Endothelial cell of umbilical vein (primary cell): ENCODE data around the gene CDH23. TPM values are rescaled to one million over a fixed set of nuclear protein-coding genes. Genes with fewer than 3 reads are reported as not detected.

ENCODE experiments used
- BruUV-seq: library from RNA; stranded (reverse); fragments of 400-500 nt; replicated peaks from 2 replicates; lab custom pipeline; 2021; lab: Mats Ljungman, UMichigan
- CTCF ChIA-PET: fragments of 300-600, 350-600 bp; sonication (Branson Sonifier 250); formaldehyde crosslinking; loops from one replicate; lab custom pipeline; 2021; ENCODE audit warnings: antibody characterized with exemption, inconsistent platforms; lab: Charles Lee
- POLR2A ChIA-PET: fragments of 300-600, 350-600 bp; sonication (Branson Sonifier 250); formaldehyde crosslinking; loops from one replicate; lab custom pipeline; 2021; ENCODE audit warnings: antibody characterized with exemption, inconsistent platforms; lab: Charles Lee
- DNase-seq: peaks from one replicate; pipeline ENCODE4 v3.0.0-alpha.2; 2011; ENCODE audit warnings: low read depth, low spot score
- FAIRE-seq: peaks from 2 replicates; lab custom pipeline; 2011; peaks lifted over from hg19 to GRCh38; lab: Jason Lieb, UNC
- H2AFZ ChIP-seq: 2 replicates; pipeline ENCODE4 v1.6.0; 2012; ENCODE audit warnings: low read depth, low read length, control low read depth, inconsistent platforms
- H3K27ac ChIP-seq: 2 replicates; pipeline ENCODE4 v1.5.1; 2011; ENCODE audit warnings: low read depth, mild to moderate bottlenecking, control low read depth, low read length, moderate library complexity; ENCODE audit not compliant: insufficient read depth
- H3K27me3 ChIP-seq, 2 experiments: 2 replicates each; pipeline versions ENCODE4 v1.6.0 to v1.6.1; 2011; ENCODE audit warnings: low read length in 2 of 2, mixed read lengths in 1 of 2; ENCODE audit not compliant: control insufficient read depth in 2 of 2, insufficient read depth in 2 of 2
- H3K36me3 ChIP-seq, 2 experiments: 2 replicates in 1 of 2; 3 replicates in 1 of 2; pipeline ENCODE4 v1.5.1; 2011; ENCODE audit warnings: low read length in 2 of 2, mild to moderate bottlenecking in 1 of 2, moderate library complexity in 1 of 2; ENCODE audit not compliant: control insufficient read depth in 2 of 2, insufficient read depth in 2 of 2; ENCODE audit errors: extremely low read depth in 1 of 2
- H3K4me1 ChIP-seq: 3 replicates; pipeline ENCODE4 v1.5.1; 2011; ENCODE audit warnings: mild to moderate bottlenecking, low read length; ENCODE audit not compliant: control insufficient read depth, insufficient read depth; ENCODE audit errors: extremely low read depth
- H3K4me2 ChIP-seq: 2 replicates; pipeline ENCODE4 v1.6.1; 2011; ENCODE audit warnings: low read length, control low read depth, mixed read lengths; ENCODE audit not compliant: insufficient read depth
- H3K4me3 ChIP-seq, 3 experiments: fragments of 200-600 bp in 1 of 3; sonication (generic), shearing (Covaris generic) in 1 of 3; replicated peaks in 1 of 3; 2 replicates each; pipeline ENCODE4 v1.5.1; 2011 to 2016; ENCODE audit warnings: control low read depth in 3 of 3, low read length in 3 of 3, mild to moderate bottlenecking in 2 of 3, inconsistent platforms in 1 of 3, low read depth in 1 of 3, moderate library complexity in 1 of 3; ENCODE audit not compliant: insufficient read depth in 1 of 3
- H3K79me2 ChIP-seq: 2 replicates; pipeline ENCODE4 v1.6.0; 2012; ENCODE audit warnings: low read length, inconsistent platforms; ENCODE audit not compliant: control insufficient read depth, insufficient read depth
- H3K9ac ChIP-seq: replicated peaks from 2 replicates; pipeline ENCODE3; 2011; ENCODE audit warnings: low read length, control low read depth; ENCODE audit not compliant: insufficient read depth; ENCODE audit errors: extremely low read depth
- H3K9me1 ChIP-seq: replicated peaks from 3 replicates; pipeline ENCODE4 v1.6.0; 2011; ENCODE audit warnings: mild to moderate bottlenecking, low read length; ENCODE audit not compliant: control insufficient read depth, insufficient read depth; ENCODE audit errors: extremely low read depth
- H3K9me3 ChIP-seq: replicated peaks from 2 replicates; pipeline ENCODE4 v1.5.1; 2012; ENCODE audit warnings: low read length, inconsistent platforms; ENCODE audit not compliant: control insufficient read depth, insufficient read depth
- H4K20me1 ChIP-seq: replicated peaks from 2 replicates; pipeline ENCODE3; 2011; ENCODE audit warnings: mild to moderate bottlenecking, low read length; ENCODE audit not compliant: control insufficient read depth, insufficient read depth; ENCODE audit errors: extremely low read depth
- CTCF ChIP-seq, 2 donors: IDR thresholded peaks; 1 replicate in 1 of 2; 2 replicates in 1 of 2; pipeline ENCODE4 v1.5.1; 2011; ENCODE audit warnings: low read length in 2 of 2, mild to moderate bottlenecking in 2 of 2, moderate library complexity in 2 of 2, control low read depth in 1 of 2, inconsistent platforms in 1 of 2, low read depth in 1 of 2; ENCODE audit not compliant: insufficient read depth in 1 of 2; ENCODE audit errors: extremely low read depth in 1 of 2
- EZH2 ChIP-seq: IDR thresholded peaks from 2 replicates; pipeline ENCODE4 v1.6.1; 2012; ENCODE audit warnings: borderline replicate concordance, low read depth, mild to moderate bottlenecking, moderate library complexity, low read length, inconsistent platforms; ENCODE audit not compliant: severe bottlenecking
- FOS ChIP-seq: IDR thresholded peaks from 2 replicates; pipeline ENCODE4 v1.6.1; 2011; ENCODE audit warnings: mild to moderate bottlenecking, low read length, moderate library complexity, borderline replicate concordance; ENCODE audit not compliant: insufficient read depth
- GATA2 ChIP-seq: IDR thresholded peaks from 2 replicates; pipeline ENCODE4 v1.7.0; 2011; ENCODE audit warnings: low read depth, mild to moderate bottlenecking, moderate library complexity, mixed read lengths, low read length; ENCODE audit not compliant: insufficient read length, insufficient read depth
- JUN ChIP-seq: IDR thresholded peaks from 2 replicates; pipeline ENCODE4 v1.6.1; 2011; ENCODE audit warnings: borderline replicate concordance, low read depth; ENCODE audit not compliant: insufficient read length, insufficient read depth
- MAX ChIP-seq: IDR thresholded peaks from 2 replicates; pipeline ENCODE4 v1.6.1; 2011; ENCODE audit not compliant: insufficient read depth, insufficient read length
- MYC ChIP-seq: IDR thresholded peaks from one replicate; pipeline ENCODE4 v1.6.1; 2011; ENCODE audit warnings: mild to moderate bottlenecking, low read depth, low read length
- POLR2A ChIP-seq: IDR thresholded peaks from 2 replicates; pipeline ENCODE4 v1.6.1; 2012; ENCODE audit warnings: low read depth, mild to moderate bottlenecking, control low read depth, low read length
- POLR2AphosphoS5 ChIP-seq: IDR thresholded peaks from 2 replicates; pipeline ENCODE4 v1.6.1; 2012; ENCODE audit warnings: low read depth, mild to moderate bottlenecking, control low read depth, low read length, moderate library complexity; ENCODE audit not compliant: insufficient read depth
- dilution Hi-C: fragments of 300-500 bp; cut with MboI; formaldehyde crosslinking; loops from one replicate; pipeline ENCODE4 v1.15.0; 2019; ENCODE audit warnings: low sequenced_read_pairs; ENCODE audit not compliant: extremely low pct_ligation_motif_present
- intact Hi-C: fragments of 100-400 bp; cut with micrococcal nuclease; formaldehyde crosslinking; loops from one replicate; pipeline ENCODE4 v1.10.0; 2022
- polyA plus RNA-seq, 4 experiments: library from polyadenylated mRNA; depleted of rRNA in 3 of 4; stranded (reverse) in 3 of 4; unstranded in 1 of 4; fragments of >200 nt; gene quantifications; 2 replicates each; pipeline versions ENCODE4 v1.2.1 to v1.2.3, GENCODE V29; 2011 to 2012; ENCODE audit warnings: missing spikeins in 1 of 4
- total RNA-seq: library from RNA; stranded (reverse); gene quantifications from 2 replicates; pipeline ENCODE4 v1.2.3, GENCODE V29; 2021

The CDH23 gene
- total and polyA plus RNA-seq, 2 donors (not counting 3 experiments of a cell fraction or from before 2014, with no cell fraction given) = not detected

- CTCF ChIA-PET = no interaction called here
- Histone ChIP-seq H3K36me3 (no peaks in the 10 kb centered on the region), H3K79me2 (no peaks in the 10 kb centered on the region), H3K9me1 (no peaks in the 10 kb centered on the region), H3K27ac (no peak overlapping the region), H3K27me3 (peaks cover 6 to 9% of the 10 kb centered on the region in 2 experiments), H3K4me3 (no peak overlapping the region), H3K9me3 (no peaks in the 10 kb centered on the region), H4K20me1 (no peaks in the 10 kb centered on the region), H3K4me1 (peaks cover 2% of the 10 kb centered on the region), H3K9ac (no peak overlapping the region), H3K4me2 (no peak overlapping the region), H2AFZ (no peak overlapping the region)
- dilution Hi-C loops (no loop called here), intact Hi-C loops (no loop called here)
- FAIRE-seq (no peak), DNase-seq (no peak)
- POLR2A ChIA-PET = no interaction called here
- no peak for TF ChIP-seq EZH2
- TF ChIP-seq MAX = no peak
- TF ChIP-seq POLR2A = no peak
- TF ChIP-seq CTCF (IDR thresholded peaks at IDR 0.05; ENCODE audit: extremely low read depth in 1 of 2, insufficient read depth in 1 of 2, low read depth in 1 of 2, low read length in 2 of 2) = no peak
- TF ChIP-seq FOS = no peak
- TF ChIP-seq GATA2 = no peak
- TF ChIP-seq JUN = no peak
- TF ChIP-seq MYC = no peak
- TF ChIP-seq POLR2AphosphoS5 = no peak
- no TSS peak for BruUV-seq
Observed at GRCh38 chr10:71753960-71754505, 357.3 kb downstream of the CDH23 start.
